HFFc6 (cell line): ENCODE data around the gene DTNBP1. TPM values are rescaled to one million over a fixed set of nuclear protein-coding genes. Genes with fewer than 3 reads are reported as not detected.

Experiments used
- DNase-seq: peaks from one replicate; pipeline ENCODE4 v3.0.0-alpha.2; 2018
- H3K27ac Mint-ChIP-seq: 2 replicates; pipeline ENCODE4 v1.8.0; 2020; ENCODE audit warnings: mild to moderate bottlenecking, mixed read lengths
- H3K27me3 Mint-ChIP-seq: 2 replicates; pipeline ENCODE4 v1.8.0; 2021; ENCODE audit warnings: mild to moderate bottlenecking, moderate library complexity, mixed read lengths; ENCODE audit not compliant: insufficient read depth
- H3K36me3 Mint-ChIP-seq: 2 replicates; pipeline ENCODE4 v1.8.0; 2021; ENCODE audit warnings: low read depth, mixed read lengths
- H3K4me1 Mint-ChIP-seq: 2 replicates; pipeline ENCODE4 v1.8.0; 2020; ENCODE audit warnings: low read depth, mixed read lengths
- H3K4me3 Mint-ChIP-seq: 2 replicates; pipeline ENCODE4 v1.8.0; 2020; ENCODE audit warnings: mild to moderate bottlenecking, moderate library complexity, mixed read lengths
- H3K9me3 Mint-ChIP-seq: 2 replicates; pipeline ENCODE4 v1.8.0; 2020; ENCODE audit warnings: mild to moderate bottlenecking, mixed read lengths
- total RNA-seq, 6 experiments: library from RNA; stranded (reverse); fragmentation: NEBNext Ultra II Directional; extraction: Animal tissue kit (Norgen Biotek cat#: 25700); gene quantifications; 2 replicates in 1 of 6; 3 replicates in 5 of 6; pipeline ENCODE4 v1.2.3, GENCODE V29; 2021
- TF ChIP-seq, protein P1 (sequence below): fragments of 200-600 bp; sonication (generic); IDR thresholded peaks from 2 replicates; pipeline ENCODE4 v1.5.0; 2021; ENCODE audit warnings: antibody characterized with exemption, mild to moderate bottlenecking

The DTNBP1 gene
- total RNA-seq, 6 experiments from 2014 or later, result 10.4 to 15.3 (median 13.9) TPM

- H3K9me3 Mint-ChIP-seq, result no peaks in the 10 kb centered on the region
- H3K27me3 Mint-ChIP-seq, result peaks cover 6% of the 10 kb centered on the region
- peaks cover 36% of the 10 kb centered on the region for H3K4me1 Mint-ChIP-seq
- H3K27ac Mint-ChIP-seq, result no peak overlapping the region
- TF ChIP-seq, protein P1, sequence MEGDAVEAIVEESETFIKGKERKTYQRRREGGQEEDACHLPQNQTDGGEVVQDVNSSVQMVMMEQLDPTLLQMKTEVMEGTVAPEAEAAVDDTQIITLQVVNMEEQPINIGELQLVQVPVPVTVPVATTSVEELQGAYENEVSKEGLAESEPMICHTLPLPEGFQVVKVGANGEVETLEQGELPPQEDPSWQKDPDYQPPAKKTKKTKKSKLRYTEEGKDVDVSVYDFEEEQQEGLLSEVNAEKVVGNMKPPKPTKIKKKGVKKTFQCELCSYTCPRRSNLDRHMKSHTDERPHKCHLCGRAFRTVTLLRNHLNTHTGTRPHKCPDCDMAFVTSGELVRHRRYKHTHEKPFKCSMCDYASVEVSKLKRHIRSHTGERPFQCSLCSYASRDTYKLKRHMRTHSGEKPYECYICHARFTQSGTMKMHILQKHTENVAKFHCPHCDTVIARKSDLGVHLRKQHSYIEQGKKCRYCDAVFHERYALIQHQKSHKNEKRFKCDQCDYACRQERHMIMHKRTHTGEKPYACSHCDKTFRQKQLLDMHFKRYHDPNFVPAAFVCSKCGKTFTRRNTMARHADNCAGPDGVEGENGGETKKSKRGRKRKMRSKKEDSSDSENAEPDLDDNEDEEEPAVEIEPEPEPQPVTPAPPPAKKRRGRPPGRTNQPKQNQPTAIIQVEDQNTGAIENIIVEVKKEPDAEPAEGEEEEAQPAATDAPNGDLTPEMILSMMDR, result no peak
- DNase-seq, result no peak
- H3K36me3 Mint-ChIP-seq, result peaks cover 21% of the 10 kb centered on the region
- H3K4me3 Mint-ChIP-seq, result no peak overlapping the region
Observed at GRCh38 chr6:15507221-15507620, 155.6 kb downstream of the DTNBP1 start.

- TF ChIP-seq, protein P1, result no peak
- no peak for DNase-seq
- H3K9me3 Mint-ChIP-seq, result no peaks in the 10 kb centered on the region
- H3K36me3 Mint-ChIP-seq, result peaks cover 31% of the 10 kb centered on the region
- H3K27me3 Mint-ChIP-seq, result peaks cover 6% of the 10 kb centered on the region
- H3K27ac Mint-ChIP-seq, result no peak overlapping the region
- H3K4me1 Mint-ChIP-seq, result peaks cover 41% of the 10 kb centered on the region
- no peak overlapping the region for H3K4me3 Mint-ChIP-seq
Observed at GRCh38 chr6:15506066-15506465, 156.8 kb downstream of the DTNBP1 start.

DNA sequence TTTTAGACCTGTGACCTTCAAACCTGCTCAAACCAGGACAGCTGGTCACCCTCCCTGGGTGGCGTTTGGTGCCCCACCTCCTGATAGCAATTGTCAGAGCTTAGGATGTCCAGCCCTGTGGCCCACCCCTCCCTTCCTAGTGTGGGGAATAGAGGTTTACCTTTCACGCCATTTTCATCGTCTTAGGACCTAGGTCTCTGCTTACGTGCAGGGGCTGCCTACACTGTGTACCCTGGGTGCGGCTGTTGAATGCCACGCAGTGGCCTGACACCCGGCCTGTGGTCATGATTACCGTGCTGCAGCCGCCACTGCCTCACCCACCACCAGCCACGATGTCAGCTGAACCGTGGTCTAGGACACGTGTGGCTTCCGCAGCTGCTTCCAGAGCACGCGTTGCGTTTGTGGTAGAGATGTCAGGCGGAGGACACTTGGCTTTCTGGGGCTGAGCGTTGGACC lies 157.3 kb downstream of the DTNBP1 start:
- Mint-ChIP-seq H3K27ac (peak overlapping the region; percentile 86), H3K4me1 (peaks cover 41% of the 10 kb centered on the region), H3K27me3 (peaks cover 6% of the 10 kb centered on the region), H3K4me3 (peak overlapping the region; percentile 85), H3K36me3 (peaks cover 31% of the 10 kb centered on the region), H3K9me3 (no peaks in the 10 kb centered on the region)
- TF ChIP-seq, protein P1, result 0 out of 2 replicates have a peak, but pooled peaks have one; percentile 36
- no peak for DNase-seq

DNA sequence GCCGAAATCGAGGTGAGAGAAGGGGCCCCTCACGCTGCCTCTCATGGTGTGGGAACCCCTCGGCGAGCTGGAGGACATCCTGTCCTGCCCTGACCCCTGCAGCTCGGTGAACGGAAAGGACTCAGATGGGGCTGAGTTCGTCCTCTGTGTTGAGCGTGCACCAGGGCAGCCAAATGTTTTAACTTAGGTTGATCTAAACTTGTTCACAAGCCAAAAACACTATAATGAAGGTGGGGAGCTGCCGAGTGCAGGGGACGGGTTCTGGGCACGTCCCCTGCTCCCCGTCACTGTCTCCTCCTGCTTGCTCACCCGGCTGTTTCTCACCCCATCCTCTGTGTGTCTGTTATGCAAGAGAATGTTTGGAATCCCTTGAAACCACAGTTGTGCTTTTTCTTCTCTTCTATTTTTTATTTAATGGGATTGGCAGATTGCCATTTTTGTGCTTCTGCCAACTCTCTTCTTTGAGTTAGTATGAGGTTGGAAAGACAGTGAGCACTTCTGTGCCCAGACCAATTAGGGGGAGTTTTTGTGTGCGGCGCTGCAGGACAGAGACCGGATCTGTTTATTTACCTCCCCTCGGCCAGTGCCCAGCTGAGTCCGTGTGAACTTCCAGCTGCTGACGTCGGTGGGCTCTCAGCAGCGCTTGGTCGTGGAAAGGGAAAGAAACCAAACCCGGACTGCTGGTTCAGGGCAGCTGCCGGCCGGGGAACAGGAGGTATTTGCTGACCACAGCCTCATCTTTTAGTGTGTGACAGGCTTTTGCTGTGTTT lies 158.1 kb downstream of the DTNBP1 start:
- Mint-ChIP-seq H3K27me3 (peaks cover 6% of the 10 kb centered on the region; the same call in 1 of the 2 replicates), H3K9me3 (no peaks in the 10 kb centered on the region), H3K4me3 (peak overlapping the region; percentile 85), H3K27ac (peak overlapping the region; percentile 86), H3K4me1 (peaks cover 40% of the 10 kb centered on the region), H3K36me3 (peaks cover 31% of the 10 kb centered on the region)
- DNase-seq, result peak; percentile 98
- TF ChIP-seq, protein P1, result peak; percentile 5; the same call in 1 of the 2 replicates

DNA sequence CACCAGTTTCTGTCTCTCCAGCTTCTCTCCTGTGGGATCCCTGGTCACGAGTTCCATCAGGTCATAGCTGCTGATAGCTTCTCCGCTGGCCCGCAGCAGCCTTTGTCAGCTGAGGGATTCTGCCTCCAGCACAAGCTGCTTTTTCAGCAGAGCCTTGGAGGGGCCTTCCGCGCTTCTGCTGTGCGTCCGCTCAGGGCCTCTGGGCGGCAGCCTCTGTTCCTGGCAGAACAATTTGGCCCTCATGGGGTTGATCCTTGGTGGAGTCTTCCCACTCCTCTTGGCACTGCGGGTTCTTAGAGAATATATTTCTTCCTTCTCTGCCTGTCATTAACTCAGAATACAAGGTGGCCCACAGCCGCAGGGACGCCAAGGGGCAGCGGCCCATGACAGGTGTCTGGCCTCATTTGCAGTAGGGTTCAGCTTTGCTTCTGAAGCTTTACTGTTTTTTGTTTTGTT lies 158.8 kb downstream of the DTNBP1 start:
- Mint-ChIP-seq H3K9me3 (no peaks in the 10 kb centered on the region), H3K36me3 (peaks cover 31% of the 10 kb centered on the region), H3K27ac (peak overlapping the region; percentile 86), H3K4me1 (peaks cover 35% of the 10 kb centered on the region), H3K27me3 (peaks cover 6% of the 10 kb centered on the region; the same call in 1 of the 2 replicates), H3K4me3 (peak overlapping the region; percentile 85)
- TF ChIP-seq, protein P1, result no peak; the same call in 1 of the 2 replicates
- DNase-seq, result no peak
